DMS53 (cell line): Measurements from ENCODE around the gene ATRNL1.
"Not testable (repeated sequence)": the region's sequence is repeated elsewhere in the genome, so short reads cannot be mapped to it uniquely, and the experiment has no call there.

Source experiments
- DNase-seq: peaks from one replicate; lab custom pipeline; 2025; lab: John Stamatoyannopoulos, UW

Gene ATRNL1

DNA sequence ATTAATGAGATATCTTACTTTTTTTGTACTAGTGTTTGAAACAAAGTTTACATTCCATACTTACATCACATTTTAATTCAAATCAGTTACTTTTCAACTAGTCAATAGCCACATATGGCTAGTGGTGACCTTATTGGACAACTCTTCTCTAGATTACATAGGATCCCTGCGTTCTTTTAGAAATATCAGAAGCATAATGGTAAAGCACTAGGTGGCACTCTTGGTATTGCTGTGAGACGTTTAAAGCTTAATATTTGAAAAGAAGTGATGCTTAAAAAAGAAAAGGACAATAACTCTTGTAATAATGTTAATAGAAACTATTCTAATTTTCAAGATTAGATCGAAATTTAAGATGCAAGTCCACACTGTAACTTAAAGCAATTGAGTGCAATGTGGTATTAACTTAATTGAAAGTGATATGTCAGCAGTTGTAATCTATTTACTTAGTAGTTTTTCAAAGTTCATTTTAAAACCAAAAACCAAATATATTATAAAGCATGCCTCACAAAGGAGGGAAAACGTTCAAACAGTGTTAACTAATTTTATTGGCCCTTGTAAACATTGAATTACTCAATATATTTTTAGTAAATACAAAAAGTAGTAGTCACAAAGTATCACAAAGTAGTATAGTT lies 339.1 kb downstream of the ATRNL1 start:
- DNase-seq, result peak; percentile 80

GRCh38 chr10:115436999-115437398 lies 343.8 kb downstream of the ATRNL1 start:
- no peak for DNase-seq

DNA sequence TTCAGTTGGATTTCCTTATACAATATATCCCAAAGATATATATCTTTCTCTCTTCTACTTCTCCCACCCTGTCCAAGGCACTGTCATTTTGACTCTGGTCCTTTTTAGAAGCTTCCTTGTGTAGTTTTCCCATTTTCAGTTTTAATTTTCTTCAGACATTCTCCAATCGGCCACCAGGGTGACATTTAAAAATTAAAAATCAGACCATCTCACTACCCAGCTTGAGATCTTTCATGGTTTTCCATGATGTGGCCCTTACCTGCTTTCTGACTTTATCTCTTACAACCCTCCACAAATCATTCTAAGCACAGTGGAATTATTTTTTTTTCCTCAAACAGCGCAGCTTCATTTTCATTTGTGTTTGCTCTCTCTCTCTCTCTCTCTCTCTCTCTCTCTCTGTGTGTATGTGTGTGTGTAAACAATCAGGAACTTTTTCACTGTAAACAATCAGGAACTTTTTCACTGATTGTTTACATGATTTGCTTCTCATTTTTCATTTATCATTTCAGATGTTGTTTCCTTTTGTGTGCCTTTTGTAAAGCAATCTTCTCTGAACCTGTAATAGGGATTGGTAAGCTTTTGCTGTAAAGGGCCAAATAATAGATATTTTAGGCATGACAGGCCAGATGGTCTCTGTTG lies 348.9 kb downstream of the ATRNL1 start:
- DNase-seq, result peak; percentile 29

- no peak for DNase-seq
These were observed 363.6 kb downstream of the ATRNL1 start for GRCh38 chr10:115456812-115457211.

DNA sequence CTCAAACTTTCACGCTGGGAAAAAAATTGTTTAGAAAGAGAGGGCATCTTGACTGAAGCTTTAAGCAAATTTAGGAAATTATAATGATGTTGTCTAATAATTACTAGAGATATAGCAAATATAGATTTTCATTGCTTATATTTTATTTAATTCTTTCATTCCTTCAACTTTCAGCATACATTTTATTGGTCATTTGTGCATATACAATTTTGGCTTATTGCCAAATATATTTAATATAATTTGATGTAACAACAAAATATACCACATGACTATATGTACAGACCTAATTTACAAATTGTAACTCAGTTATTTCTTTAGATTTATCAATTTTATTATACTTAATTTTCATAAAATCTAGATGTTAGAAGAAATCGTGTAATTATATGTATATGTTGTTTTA lies 390.1 kb downstream of the ATRNL1 start:
- no peak for DNase-seq

- DNase-seq, result no peak
These were observed 398.5 kb downstream of the ATRNL1 start for GRCh38 chr10:115491526-115492140.

DNA sequence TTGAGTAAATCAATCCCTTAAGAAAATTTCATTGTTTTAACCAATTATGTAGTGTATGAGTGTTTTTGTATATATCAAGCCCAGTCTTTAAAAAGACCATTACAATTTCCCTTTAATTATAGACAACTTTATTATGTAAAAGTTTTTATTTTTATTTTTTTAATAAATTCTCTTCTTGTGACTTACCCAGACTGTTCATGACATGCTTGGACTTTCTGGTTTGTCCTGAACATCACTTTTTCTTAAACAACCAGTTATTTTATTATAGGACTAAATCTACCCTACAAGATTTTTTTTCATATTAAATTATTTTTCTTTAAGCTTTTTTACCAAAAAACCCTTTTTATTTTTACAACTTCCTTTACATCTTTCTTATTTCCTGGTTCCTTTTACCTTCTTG lies 410.4 kb downstream of the ATRNL1 start:
- peak; percentile 37 for DNase-seq

GRCh38 chr10:115514895-115515294 lies 421.7 kb downstream of the ATRNL1 start:
- DNase-seq, result no peak

GRCh38 chr10:115525141-115525540 lies 432.0 kb downstream of the ATRNL1 start:
- DNase-seq, result no peak

DNA sequence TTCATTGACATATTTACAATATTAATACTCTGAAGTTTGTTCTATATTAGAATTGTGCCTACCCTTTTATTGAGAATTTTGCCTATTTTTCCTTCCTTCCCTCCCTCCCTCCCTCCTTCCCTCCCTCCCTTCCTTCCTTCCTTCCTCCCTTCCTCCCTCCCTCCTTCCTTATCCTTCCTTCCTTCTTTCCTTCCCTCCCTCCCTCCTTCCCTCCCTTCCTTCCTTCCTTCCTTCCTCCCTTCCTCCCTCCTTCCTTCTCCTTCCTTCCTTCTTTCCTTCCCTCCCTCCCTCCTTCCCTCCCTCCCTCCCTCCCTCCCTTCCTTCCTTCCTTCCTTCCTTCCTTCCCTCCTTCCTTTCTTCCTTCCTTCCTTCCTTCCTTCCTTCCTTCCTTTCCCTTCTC lies 434.5 kb downstream of the ATRNL1 start:
- DNase-seq, result not testable (repeated sequence)

GRCh38 chr10:115536401-115536800 lies 443.2 kb downstream of the ATRNL1 start:
- not testable (repeated sequence) for DNase-seq

GRCh38 chr10:115539142-115539762 lies 446.1 kb downstream of the ATRNL1 start:
- DNase-seq, result peak; percentile 49

DNA sequence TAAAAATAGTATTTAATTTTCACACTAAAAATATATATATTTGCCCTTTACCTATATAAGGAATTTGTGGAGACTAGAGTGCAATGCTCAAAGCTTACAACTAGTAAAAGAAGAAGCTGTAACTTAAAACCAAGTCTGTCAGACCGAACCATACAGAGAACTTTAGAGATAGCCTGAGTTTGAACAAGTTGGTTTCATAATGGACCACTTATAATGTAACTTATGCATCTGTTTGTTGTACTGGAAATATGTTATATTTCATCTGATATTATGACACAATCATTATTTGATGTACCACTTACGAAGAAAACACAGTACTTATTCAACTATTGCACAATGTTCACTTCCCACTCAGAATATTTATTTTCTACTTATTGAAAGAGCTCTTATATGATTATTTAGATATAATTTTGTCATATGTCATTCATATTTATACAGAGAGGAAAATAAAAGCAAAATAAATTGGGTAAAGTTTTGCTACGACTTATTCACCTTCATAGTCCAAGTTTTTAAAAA lies 462.8 kb downstream of the ATRNL1 start:
- no peak for DNase-seq

- no peak for DNase-seq
These were observed 465.1 kb downstream of the ATRNL1 start for GRCh38 chr10:115558252-115558651.

DNA sequence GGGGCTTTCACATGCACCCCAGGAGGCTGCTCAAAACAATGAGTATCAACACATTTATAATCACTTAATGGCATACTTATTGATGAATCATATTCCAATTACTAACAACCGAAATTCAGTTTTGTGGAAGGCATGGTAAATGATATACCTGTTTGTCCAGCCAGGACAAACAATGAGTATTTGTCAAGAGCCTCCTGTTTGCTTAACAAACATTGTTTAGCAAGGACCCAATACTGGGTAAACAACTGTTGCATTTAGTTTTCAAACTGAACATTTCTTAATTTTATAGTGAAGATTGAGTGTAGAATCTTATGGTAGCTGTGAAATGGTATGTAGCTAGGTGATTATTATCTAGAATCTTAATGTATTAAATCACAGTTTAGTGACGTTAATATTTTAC lies 473.7 kb downstream of the ATRNL1 start:
- peak; percentile 88 for DNase-seq

GRCh38 chr10:115572740-115573455 lies 479.7 kb downstream of the ATRNL1 start:
- DNase-seq, result peak; percentile 30

DNA sequence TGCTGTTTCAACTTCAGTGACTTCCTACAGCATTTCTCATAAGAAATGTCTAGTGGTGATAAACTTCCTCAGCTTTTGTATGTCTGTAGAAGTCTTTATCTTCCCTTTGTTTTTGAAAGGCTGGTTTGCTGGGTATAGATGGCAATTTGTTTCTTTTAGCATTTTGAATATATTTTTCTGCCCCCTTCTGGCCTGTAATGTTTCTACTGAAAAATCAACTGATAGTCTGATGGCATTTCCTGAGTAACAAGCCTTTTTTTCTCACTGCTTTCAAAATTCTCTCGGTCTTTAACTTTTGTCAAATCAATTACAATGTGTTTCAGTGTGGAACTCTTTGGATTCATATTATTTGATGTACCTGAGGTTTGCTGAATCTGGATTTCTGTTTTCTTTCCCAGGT lies 487.1 kb downstream of the ATRNL1 start:
- no peak for DNase-seq

DNA sequence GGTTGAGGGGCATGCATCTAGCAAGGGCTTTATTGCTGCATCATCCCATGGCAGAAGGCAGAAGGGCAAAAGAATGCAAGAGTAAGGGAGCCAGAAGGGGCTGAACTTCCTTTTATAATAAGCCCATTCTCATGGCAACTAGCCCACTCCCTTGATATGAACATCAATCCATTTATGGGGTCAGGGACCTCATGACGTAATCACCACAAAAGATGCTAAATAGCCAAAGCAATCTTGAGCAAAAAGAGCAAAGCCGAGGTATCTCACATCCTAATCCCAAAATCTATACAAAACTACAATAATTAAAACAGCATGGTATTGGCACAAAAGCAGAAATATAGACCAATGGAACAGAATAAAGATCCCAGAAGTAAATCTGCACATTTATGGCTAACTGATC lies 499.9 kb downstream of the ATRNL1 start:
- DNase-seq, result no peak

DNA sequence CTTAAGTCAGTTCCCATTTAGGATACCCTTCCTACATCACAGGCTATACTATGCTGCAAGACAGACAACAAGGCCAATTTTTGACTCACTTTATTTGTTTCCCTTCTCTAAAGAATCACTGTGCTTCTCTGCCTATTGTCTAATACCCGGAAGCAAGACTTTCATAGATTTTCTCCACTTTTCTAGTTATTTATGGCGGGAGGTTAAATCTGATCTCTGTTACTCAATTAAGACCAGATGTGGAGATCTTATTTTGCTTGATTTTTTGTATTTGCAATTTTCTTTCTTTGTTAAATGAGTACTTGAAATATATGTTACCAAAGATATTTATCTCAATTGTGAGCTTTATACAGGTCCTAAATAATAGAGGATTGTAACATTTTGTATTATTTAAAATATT lies 511.5 kb downstream of the ATRNL1 start:
- DNase-seq, result no peak

- no peak for DNase-seq
These were observed 512.9 kb downstream of the ATRNL1 start for GRCh38 chr10:115606086-115606485.

DNA sequence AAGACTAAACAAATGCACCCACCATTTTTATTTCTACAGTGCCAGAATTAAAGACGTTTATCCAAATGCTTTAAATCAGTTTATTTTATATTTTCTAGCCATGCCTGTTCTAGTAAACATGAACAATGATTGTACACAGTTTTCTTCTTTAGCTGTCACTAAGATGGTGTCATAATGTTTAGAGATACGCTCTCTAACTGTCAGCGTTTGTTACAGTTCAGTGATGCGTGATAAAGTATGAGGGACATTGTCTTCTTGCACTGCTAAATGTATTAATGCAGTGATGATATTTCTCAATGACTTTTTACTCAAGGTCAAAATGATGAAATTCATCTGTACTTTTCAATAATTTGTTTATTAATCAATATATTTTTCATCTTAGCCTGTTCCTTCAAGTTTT lies 513.6 kb downstream of the ATRNL1 start:
- peak; percentile 72 for DNase-seq

- peak; percentile 93 for DNase-seq
These were observed 531.3 kb downstream of the ATRNL1 start for GRCh38 chr10:115624448-115624847.
